Neural progenitor cell (in vitro differentiated cells): Measurements from ENCODE around the gene KCNA10. TPM values are rescaled to one million over a fixed set of nuclear protein-coding genes. Genes with fewer than 3 reads are reported as not detected.

Source experiments
- DNase-seq: peaks from one replicate; pipeline ENCODE4 v3.0.0-alpha.2; 2016; ENCODE audit warnings: low spot score
- H2AFZ ChIP-seq: fragments of 200-600 bp; sonication (generic); replicated peaks from 2 replicates; pipeline ENCODE4 v1.6.1; 2016; ENCODE audit warnings: antibody characterized with exemption
- H3F3A ChIP-seq: fragments of 200-600 bp; sonication (generic); 2 replicates; pipeline ENCODE4 v1.6.1; 2016; ENCODE audit warnings: antibody characterized with exemption, low read depth
- H3K27ac ChIP-seq: fragments of 200-600 bp; sonication (generic); 2 replicates; pipeline ENCODE4 v1.5.1; 2016; ENCODE audit warnings: mild to moderate bottlenecking
- H3K27me3 ChIP-seq: fragments of 200-600 bp; sonication (generic); 2 replicates; pipeline ENCODE4 v1.6.1; 2016; ENCODE audit warnings: mild to moderate bottlenecking, moderate library complexity
- H3K36me3 ChIP-seq: fragments of 200-600 bp; sonication (generic); 2 replicates; pipeline ENCODE4 v1.5.1; 2016
- H3K4me1 ChIP-seq: fragments of 200-600 bp; sonication (generic); 2 replicates; pipeline ENCODE4 v1.6.1; 2016; ENCODE audit warnings: mixed run types
- H3K4me2 ChIP-seq: fragments of 200-600 bp; sonication (generic); 2 replicates; pipeline ENCODE4 v1.6.1; 2016
- H3K4me3 ChIP-seq: fragments of 200-600 bp; sonication (generic); 2 replicates; pipeline ENCODE4 v1.5.1; 2016
- H3K79me2 ChIP-seq: fragments of 200-600 bp; sonication (generic); 2 replicates; pipeline ENCODE4 v1.6.1; 2016; ENCODE audit warnings: low read depth
- H3K9ac ChIP-seq: fragments of 200-600 bp; sonication (generic); 2 replicates; pipeline ENCODE4 v1.6.1; 2016
- H3K9me3 ChIP-seq: fragments of 200-600 bp; sonication (generic); 2 replicates; pipeline ENCODE4 v1.5.1; 2016; ENCODE audit warnings: low read depth
- H4K20me1 ChIP-seq: fragments of 200-600 bp; sonication (generic); 2 replicates; pipeline ENCODE4 v1.6.1; 2016; ENCODE audit warnings: low read depth
- H3K27ac Mint-ChIP-seq: 3 replicates; pipeline ENCODE4 v1.8.0; 2021; ENCODE audit warnings: mixed read lengths
- H3K27me3 Mint-ChIP-seq: 2 replicates; pipeline ENCODE4 v1.8.0; 2022; ENCODE audit warnings: low read depth, mild to moderate bottlenecking, inconsistent platforms, moderate library complexity, mixed read lengths; ENCODE audit not compliant: insufficient read depth
- H3K36me3 Mint-ChIP-seq: 3 replicates; pipeline ENCODE4 v1.8.0; 2021; ENCODE audit warnings: mixed read lengths
- H3K4me1 Mint-ChIP-seq: 3 replicates; pipeline ENCODE4 v1.8.0; 2021; ENCODE audit warnings: mixed read lengths
- H3K4me3 Mint-ChIP-seq: 3 replicates; pipeline ENCODE4 v1.8.0; 2021; ENCODE audit warnings: mild to moderate bottlenecking, moderate library complexity, mixed read lengths
- H3K9me3 Mint-ChIP-seq: 3 replicates; pipeline ENCODE4 v1.8.0; 2020; ENCODE audit warnings: mixed read lengths
- CTCF ChIP-seq: fragments of 200-600 bp; sonication (generic); IDR thresholded peaks from 2 replicates; pipeline ENCODE4 v1.5.1; 2017; ENCODE audit warnings: antibody characterized with exemption, mild to moderate bottlenecking
- EZH2 ChIP-seq: fragments of 200-600 bp; sonication (generic); IDR thresholded peaks from 2 replicates; pipeline ENCODE4 v1.6.1; 2017; ENCODE audit warnings: antibody characterized with exemption, mild to moderate bottlenecking, moderate library complexity
- EZH2phosphoT487 ChIP-seq: fragments of 200-600 bp; sonication (generic); IDR thresholded peaks from 2 replicates; pipeline ENCODE4 v1.6.1; 2017; ENCODE audit warnings: antibody characterized with exemption
- total RNA-seq: library from RNA; depleted of rRNA; stranded (reverse); fragments of >200 nt; gene quantifications from 2 replicates; pipeline ENCODE4 v1.2.3, GENCODE V29; 2015; ENCODE audit warnings: low replicate concordance

The KCNA10 gene
- total RNA-seq, 1 donor from 2014 or later, result not detected

- H3K4me3 Mint-ChIP-seq, result no peak overlapping the region
- no peak overlapping the region for H3K27ac ChIP-seq
- H3F3A ChIP-seq, result no peaks in the 10 kb centered on the region
- H3K36me3 Mint-ChIP-seq, result no peaks in the 10 kb centered on the region
- no peaks in the 10 kb centered on the region for H3K9me3 Mint-ChIP-seq
- no peak overlapping the region for H3K4me2 ChIP-seq
- peaks cover 64% of the 10 kb centered on the region for H3K27me3 ChIP-seq
- no peaks in the 10 kb centered on the region for H3K4me1 ChIP-seq
- no peaks in the 10 kb centered on the region for H3K9me3 ChIP-seq
- DNase-seq, result no peak
- H3K4me3 ChIP-seq, result no peak overlapping the region
- H4K20me1 ChIP-seq, result no peaks in the 10 kb centered on the region
- H3K36me3 ChIP-seq, result no peaks in the 10 kb centered on the region
- no peaks in the 10 kb centered on the region for H3K79me2 ChIP-seq
- no peak overlapping the region for H2AFZ ChIP-seq
- peaks cover 20% of the 10 kb centered on the region for H3K27me3 Mint-ChIP-seq
- H3K27ac Mint-ChIP-seq, result no peak overlapping the region
- peaks cover 3% of the 10 kb centered on the region for H3K4me1 Mint-ChIP-seq
- TF ChIP-seq EZH2 (no peak), CTCF (no peak), EZH2phosphoT487 (no peak)
- H3K9ac ChIP-seq, result no peak overlapping the region
These were observed 38.5 kb upstream of the KCNA10 start for GRCh38 chr1:110557481-110557880.

DNA sequence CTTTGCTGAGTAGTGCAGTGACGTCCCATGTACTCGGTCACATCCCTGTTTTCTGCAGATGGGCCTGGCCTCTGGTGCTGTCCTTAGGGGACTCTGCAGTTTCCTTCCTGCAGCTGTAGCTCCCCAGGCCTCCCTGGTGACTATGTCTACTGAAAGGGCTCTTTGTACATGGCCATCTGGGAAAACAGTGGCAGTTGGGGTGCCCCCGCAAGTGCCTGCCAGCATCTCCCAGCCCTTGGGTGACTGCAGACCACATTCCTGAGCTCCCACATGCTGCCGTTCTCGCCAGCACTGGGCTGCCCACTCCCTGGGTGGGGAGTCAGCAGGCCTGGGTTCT, 37.5 kb upstream of the KCNA10 start:
- Histone ChIP-seq H3K27ac (no peak overlapping the region), H3K9ac (no peak overlapping the region), H3K36me3 (no peaks in the 10 kb centered on the region), H3K27me3 (peaks cover 74% of the 10 kb centered on the region), H3K9me3 (no peaks in the 10 kb centered on the region), H3K4me3 (no peak overlapping the region), H2AFZ (no peak overlapping the region), H3K79me2 (no peaks in the 10 kb centered on the region), H3K4me2 (no peak overlapping the region), H3F3A (no peaks in the 10 kb centered on the region), H4K20me1 (no peaks in the 10 kb centered on the region), H3K4me1 (no peaks in the 10 kb centered on the region)
- Mint-ChIP-seq H3K4me1 (peaks cover 3% of the 10 kb centered on the region), H3K27me3 (peaks cover 24% of the 10 kb centered on the region), H3K27ac (no peak overlapping the region), H3K36me3 (no peaks in the 10 kb centered on the region), H3K4me3 (no peak overlapping the region), H3K9me3 (no peaks in the 10 kb centered on the region)
- no peak for DNase-seq
- TF ChIP-seq EZH2phosphoT487 (no peak), CTCF (no peak), EZH2 (no peak)

GRCh38 chr1:110555807-110556470, 37.0 kb upstream of the KCNA10 start:
- Histone ChIP-seq H4K20me1 (no peaks in the 10 kb centered on the region), H2AFZ (peak overlapping the region; percentile 10), H3K27ac (no peak overlapping the region), H3F3A (no peaks in the 10 kb centered on the region), H3K4me3 (peak overlapping the region; percentile 54), H3K36me3 (no peaks in the 10 kb centered on the region), H3K9me3 (no peaks in the 10 kb centered on the region), H3K4me1 (no peaks in the 10 kb centered on the region), H3K9ac (no peak overlapping the region), H3K27me3 (peaks cover 79% of the 10 kb centered on the region), H3K79me2 (no peaks in the 10 kb centered on the region), H3K4me2 (peak overlapping the region; percentile 85)
- no peak for TF ChIP-seq EZH2
- TF ChIP-seq CTCF, result no peak
- TF ChIP-seq EZH2phosphoT487, result peak; percentile 3
- DNase-seq, result no peak
- Mint-ChIP-seq H3K4me3 (no peak overlapping the region), H3K9me3 (no peaks in the 10 kb centered on the region), H3K36me3 (no peaks in the 10 kb centered on the region), H3K27me3 (peaks cover 24% of the 10 kb centered on the region), H3K27ac (no peak overlapping the region), H3K4me1 (peaks cover 3% of the 10 kb centered on the region)
